ENCODE data around the gene ATP5PD.
A peak's percentile ranks its signal among the peaks of the same experiment; 100 is the strongest.

ATP5PD gene

DNA sequence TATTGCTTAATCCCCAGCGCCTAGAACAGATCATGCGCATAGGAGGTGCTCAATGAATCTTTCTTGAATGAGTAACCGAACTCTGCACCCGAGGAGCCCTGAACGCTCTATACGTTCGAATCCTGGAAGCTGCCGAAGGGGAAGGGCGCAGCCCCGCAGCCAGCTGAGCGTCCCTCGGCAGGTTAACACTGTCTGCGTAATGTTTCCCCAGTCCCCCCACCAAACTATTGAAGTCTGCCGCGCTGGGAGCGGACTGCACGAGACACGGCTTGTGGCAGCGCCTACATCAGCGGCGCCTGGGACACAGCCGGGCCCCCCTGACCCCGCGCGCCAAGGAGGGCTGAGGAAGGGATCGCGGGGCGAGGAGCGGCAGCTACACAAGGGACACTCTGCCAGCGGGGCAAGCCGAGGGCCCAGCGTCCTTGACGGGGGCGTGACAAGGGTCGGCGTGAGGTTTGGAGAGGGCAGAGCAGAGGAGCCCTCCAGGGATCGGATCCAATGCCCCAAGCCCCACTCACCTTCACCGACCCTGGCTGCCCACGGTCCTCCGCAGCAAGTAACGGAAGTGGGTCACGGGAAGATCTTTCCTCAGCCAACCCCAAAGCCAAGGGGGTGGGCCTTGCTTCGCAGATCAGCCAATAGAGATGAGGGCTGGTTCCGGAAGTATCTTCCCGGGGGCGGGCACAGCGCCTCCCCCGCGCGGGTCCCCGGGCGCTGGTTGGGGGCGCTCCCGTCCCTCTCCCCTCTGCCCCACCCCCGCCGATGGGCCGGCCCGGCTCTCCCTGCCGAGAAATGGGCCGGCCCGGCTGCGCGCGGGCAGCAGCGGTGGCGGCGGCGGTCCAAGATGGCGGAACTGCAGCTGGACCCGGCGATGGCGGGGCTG, at the start of gene ATP5PD, which contains the start of gene KCTD2:
TSS of gene ATP5PD (minus strand) at position 563 of the 883 bp plus-strand sequence. CDS start 4,319 bp downstream, outside the sequence.
TSS of gene KCTD2 (plus strand) at position 819 of the 883 bp plus-strand sequence. CDS start at position 845, 26 bp downstream.
- peak; percentile 95 for DNase-seq

DNA sequence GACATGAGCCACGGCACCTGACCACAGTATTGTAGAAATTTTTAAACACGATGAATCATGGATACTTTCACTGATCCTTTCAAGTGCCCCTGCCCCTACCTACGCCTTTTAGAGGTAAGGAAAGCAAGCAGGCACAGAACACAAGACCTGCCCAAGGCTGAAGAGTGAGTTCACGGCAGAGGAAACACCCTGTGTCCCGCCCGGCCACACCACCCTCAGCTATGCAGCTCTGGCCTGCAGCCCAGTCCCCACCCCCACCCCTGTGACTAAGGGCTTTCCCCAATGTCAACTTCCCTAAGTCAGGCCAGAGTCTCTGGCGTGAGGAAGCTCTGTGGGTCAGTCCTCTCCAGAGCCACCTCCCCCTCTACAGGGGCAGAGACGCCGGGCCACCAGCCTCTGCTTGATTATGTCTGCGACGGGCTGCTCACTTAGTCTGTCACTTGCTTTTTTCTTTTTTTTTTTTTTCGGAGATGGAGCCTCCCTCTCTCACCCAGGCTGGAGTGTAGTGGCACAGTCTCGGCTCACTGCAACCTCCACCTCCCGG, 49.4 kb upstream of the ATP5PD start:
- DNase-seq, result no peak

DNA sequence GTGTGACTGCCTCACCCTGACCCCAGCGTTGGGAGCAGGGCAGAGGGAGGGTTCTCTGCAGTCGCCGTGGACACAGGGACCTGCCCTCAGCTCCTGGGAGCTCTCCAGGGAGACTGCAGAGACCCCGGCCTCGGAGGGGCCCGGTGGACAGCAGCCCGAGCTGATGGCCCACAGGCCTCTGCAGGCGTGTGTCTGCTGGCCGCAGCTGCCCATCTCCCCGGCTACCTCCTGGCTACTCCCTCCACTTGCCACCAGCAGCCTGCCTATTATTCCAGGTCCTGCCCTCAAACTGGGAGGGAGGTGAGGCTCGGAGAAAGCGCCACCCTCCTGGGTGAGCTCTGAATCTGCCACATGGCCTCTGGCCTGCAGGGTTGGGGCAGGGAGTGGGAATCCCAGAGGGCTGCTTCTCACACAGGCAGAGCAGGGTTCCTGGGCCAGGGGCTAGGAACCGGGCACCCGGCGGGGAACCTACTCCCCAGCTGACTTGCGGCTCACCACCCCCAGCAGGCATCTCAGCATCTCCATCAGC, 48.2 kb upstream of the ATP5PD start:
- DNase-seq, result no peak

DNA sequence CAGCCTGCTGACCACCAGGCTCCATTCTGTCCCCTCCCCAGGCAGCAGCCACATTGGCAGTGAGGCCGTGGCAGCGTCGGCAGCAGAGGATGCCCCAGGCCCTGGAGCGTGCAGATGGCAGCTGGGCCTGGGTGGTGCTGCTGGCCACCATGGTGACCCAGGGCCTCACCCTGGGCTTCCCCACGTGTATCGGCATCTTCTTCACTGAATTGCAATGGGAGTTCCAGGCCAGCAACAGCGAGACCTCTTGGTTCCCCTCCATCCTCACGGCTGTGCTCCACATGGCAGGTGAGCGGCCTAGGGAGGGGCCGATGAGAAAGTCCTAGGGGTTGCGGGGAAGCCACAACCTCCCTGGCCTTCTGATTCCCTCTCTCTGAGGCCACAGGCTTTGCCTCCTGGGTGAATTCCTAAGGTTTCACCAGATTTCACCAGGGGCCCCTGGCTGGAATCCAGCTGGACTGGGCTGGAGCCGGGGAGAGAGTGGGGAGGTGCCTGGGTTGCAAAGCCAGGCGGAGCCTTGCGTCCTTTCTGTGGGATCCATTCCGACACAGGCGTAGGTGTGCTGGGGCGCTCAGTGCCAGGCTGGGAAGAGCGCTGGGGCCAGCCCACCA, 46.9 kb upstream of the ATP5PD start:
- DNase-seq, result no peak

DNA sequence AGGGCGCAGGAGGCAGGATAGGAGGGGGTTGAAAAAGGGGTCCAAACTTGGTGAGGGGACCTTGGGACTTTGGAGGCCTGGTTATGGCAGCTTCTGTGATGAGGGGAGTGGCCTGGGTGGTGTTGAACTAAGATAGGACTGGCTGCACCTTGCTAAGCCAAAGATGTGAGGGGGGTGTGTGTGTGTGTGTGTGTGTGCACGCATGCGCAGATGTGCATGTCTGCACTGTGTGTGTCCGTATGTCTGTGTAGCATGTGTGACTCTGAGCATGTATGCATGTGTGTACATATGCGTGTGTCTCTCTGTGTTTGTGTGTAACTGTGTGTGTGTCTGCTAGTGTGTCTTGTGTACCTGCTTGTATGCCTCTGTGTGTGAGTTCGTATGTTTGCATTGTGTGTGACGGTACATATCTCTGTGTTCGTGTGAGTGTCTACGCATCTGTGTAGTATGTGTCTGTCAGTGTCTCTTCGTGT, 45.1 kb upstream of the ATP5PD start:
- no peak for DNase-seq

DNA sequence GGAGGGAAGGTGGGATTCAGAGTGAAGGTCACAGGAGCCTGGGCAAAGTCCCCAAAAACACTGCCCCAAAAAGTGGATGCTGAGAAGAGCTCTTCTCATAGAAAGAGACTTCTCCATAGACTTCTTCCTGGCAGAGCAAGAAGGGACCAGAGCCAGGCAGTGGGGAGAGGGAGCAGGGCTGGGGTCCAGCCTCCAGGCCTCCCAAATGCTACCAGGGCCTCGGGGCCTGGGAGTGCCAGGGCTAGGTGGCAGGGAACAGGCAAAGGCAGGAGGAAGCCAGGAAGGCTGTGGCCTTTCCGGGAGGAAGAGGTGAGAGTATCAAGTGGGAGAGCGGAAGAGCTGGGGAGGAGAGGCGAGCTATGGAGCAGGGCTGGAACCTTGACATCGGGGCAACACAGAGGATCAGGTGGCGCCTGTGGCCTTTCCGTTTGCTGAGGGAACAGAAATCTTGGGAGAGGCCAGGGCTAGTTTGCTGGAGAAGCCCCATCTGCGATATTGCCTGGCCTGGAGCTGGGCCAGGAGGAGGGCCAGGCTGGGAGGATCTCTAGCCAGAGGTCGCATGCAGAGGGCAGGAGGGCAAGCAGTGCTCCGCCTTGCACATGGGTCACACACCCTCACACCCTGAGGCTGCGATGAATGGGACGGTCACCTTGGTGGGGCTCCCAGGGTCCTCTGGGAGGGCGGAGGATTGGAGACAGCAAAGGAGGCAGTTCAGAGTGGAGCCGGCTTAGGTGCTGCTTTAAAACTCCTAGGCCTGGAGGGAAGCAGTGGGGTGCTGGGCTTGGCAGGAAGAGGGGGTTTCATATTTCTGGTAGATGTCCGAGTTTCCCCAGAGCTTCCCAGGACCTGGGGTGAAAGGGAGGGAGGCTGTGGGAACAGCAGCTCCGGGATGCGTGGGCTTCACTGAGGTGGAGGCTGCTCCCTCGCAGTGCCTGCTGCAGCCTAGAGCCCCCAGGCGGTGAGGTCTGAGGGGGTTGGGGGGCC, 44.4 kb upstream of the ATP5PD start:
- no peak for DNase-seq

DNA sequence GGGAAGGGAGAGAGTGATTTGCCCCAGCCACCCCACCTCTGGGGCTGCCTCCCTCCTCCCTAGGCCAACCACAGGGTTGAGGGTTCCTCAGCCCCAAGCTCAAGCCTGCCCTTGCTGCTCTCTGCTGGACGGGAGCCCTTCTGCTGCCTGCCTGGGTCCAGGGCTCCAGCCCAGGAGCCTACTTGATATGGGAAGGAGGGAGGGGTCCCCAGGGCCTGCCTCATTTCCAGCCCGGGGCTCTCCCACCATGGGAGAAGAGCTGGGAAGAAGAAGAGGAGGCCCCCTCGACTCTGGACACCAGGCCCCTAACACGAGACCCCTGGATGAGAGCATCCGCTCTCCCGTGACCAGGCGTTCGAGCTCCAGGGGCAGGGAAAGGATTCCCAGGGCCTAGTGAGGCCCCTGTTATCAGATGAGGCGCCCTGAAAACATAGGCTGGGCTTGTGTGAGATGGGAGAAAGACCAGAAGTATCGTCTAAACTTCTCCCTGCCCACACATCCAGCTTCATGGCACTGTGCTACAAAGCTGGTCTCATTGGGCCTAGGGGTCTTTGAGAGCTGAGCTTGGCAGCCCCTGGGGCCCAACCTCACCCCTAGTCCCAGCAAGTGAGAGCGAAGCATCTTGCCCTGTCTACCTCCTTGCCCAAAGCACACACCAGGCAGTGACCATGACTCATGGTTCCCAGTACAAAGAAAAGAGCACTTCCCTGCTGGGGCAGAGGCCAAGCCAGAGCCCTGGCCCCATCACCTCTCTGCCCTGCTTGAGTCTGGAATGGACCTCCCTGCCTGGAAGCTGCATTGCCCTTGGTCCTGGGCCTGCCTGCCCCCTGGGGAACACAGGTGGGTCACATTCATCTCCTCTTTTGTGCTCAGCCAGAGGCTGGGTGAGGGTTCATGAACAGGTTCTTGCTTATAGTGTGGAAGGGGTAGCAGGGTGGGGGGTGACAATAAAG, 42.0 kb upstream of the ATP5PD start:
- DNase-seq, result peak; percentile 22

DNA sequence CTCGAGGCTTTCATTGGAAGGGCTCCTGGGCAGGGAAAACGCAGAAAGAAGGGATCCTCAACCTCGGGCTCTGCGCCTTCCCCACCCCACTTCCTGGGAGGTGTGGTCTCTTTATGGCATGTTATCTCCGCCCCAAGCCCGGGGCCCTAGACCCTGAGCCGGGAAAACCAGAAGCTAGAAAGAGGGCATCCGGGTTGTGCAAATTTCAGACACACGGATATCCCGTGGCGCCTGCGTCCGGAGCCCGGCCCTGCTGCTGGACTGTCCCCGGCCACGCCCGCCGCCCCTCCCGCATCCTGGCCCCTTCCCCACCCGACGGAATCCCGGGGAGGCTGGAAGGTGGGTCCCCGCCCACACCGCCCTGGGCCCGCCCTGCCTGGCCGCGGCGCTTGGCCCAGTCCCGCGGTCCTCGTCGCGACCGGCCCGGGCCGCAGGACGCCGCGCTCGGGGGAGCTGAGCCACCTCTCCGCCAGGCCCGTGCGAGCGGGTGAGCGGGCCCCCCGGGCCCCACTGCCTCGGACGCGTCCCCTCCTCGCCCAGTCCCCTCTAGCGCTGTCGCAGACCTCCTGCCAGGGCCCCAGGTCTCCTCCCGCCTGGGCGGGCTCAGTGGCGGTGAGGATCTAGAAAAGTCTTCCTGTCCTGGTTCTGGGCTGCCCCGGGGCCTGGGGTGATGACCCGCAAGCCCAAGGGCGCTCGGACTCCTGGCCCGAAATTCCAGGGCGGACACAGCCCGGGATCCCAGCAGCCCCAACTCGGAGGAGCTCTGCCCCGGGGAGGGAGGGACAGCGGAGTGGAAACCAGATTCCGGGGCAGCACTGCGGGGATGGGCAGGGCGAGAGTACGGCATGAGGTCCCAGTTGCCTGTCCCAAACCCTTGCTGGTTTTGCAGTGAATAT, 41.0 kb upstream of the ATP5PD start, which contains the start of gene SLC16A5:
TSS of gene SLC16A5 (plus strand) at position 397 of the 896 bp plus-strand sequence. CDS start 5,683 bp downstream, outside the sequence.
- peak; percentile 23 for DNase-seq

DNA sequence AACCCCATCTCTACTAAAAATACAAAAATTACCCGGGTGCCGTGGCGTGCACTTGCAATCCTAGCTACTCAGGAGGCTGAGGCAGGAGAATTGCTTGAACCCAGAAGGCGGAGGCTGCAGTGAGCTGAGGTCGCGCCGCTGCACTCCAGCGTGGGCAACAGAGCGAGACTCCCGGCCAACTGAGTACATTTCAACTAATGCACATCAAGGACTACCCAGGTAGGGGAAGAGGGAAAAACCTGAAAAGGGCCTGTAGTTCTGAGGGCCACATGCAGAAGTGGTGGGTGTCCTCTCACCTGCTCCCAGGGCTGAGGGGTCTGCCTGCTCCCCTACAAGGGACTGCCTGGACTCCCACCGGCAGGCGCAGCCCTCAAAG, 40.4 kb upstream of the ATP5PD start:
- DNase-seq, result no peak

DNA sequence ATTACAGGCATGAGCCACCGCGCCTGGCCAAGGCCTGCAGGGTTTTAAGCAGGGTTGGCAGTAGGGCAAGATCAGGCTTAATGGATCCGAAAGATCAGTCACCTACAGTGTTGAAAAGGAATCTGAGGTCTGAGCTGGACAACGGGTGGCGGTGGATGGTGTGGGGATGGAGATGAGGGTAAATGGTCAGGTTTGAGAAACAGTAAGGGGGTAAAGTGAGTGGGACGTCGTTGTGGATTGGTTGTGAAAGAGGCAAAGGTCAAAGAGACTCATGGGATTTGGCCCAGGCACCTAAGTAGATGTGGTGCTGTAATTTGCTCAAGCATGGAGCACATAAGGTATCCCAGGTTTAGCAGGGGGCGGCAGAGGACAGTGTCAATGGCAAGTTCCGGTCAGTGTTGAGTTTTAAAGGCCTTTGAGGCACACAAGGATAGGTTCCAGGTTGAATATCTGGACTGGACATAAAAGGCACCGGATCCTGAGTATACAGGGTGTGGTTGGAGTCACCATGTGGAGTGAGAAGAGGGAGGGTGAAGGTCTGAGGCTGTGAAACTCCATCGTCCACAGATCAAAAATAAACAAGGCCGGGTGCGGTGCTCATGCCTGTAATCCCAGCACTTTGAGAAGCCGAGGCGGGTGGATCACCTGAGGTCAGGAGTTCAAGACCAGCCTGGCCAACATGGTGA, 39.9 kb upstream of the ATP5PD start:
- no peak for DNase-seq

DNA sequence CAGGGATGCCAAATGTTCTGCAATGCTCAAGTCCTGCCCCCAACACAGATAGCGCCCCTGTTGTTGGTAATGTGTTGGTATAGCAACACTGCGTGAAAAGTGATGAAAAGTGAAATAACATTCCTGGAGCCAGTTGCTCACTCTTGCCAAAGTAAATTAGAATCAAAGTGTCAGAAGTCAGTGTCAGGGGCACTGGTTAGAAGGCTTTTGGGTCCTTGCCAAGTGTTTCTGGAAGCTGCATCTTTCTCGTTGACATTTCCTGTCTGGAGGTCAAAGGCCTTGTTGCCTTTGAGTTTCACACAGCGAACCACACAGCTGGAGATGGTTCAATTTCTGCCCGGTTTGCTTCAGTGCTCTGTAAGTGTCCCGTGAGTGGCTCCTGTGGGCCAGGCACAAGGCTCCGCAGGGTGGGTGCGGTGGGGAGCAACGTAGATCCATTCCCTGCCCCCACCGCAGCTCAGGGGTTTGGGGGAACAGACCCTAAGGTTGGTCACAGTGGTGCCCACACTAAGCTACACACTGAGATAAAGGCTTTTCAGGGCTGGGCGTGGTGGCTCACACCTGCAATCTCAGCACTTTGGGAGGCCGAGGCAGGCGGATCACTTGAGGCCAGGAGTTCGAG, 37.4 kb upstream of the ATP5PD start:
- DNase-seq, result no peak

DNA sequence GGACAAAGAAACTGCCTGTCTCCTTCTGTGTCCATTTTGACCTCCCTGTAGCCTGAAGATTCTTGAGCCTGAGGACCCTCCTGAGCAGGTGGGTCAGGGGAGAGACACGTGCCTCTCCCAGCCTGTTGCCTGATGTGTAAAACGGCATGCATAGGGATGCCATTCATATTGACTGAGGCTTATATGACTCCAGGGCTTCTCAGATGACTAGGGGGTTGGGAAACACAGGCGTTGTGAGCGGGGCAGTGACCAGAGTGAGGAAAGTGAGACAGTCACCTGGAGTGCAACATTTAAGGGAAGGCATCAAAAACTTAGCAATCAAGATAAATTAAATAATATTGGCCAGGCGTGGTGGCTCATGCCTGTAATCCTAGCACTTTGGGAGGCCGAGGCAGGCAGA, 35.9 kb upstream of the ATP5PD start:
- no peak for DNase-seq

DNA sequence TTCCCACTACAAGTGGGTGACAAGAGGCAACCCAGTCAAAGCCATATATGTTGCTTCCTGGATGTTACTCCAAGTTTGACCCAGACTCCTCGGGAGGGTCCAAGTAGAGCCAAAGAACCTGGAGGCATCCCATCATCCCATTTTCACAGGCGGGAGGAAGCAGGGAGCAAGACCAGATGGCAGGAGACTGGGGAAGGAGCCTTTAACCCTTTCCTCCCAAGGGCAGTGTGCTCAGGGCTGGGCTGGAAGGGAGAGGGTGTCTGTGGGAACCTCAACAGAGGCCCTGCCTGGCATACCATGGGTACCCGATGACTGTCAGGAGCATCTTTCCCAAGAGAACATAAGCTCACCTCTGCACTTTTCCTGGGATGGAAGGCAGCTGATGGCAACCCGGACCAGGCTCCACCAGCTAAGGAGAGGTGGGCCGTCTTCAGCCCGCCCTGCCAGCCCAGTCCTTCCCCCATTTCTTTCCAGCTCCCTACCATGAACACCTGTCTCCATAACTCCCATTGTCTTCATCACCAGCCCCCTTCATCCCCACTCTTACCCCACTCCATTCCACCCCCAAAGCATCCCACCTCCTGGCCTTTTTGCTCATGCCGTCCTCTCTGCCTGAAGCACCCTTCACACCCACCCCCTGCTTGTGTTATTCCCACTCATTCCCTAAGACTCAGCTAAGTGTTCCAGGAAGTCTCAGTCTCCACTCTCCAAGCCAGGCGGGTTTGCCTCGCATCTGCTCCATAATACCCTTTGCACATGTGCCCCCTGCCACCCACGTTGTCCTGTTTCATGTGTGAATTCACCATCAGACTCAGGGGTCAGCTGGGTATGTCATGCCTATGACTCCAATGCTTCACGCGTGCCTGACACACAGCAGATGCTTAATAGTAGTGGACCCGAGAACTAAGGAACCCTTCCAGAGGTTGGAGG, 35.1 kb upstream of the ATP5PD start:
- no peak for DNase-seq

DNA sequence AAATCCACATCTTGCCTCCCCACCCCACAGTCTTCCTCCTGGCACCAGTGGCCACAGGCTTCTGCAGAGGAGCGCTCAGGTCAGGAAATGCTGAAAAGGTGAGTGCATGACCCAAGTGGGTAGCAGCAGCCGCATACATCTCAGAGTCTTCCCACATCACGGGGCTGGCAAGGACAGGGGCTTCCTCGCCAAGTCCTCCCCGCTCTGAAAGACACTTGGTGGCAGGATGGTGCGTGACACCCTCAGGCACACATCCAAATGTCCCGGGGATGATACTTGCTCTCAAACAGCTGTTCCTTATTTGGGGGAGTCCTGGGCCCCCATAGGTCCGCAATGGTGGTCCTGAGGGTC, 32.2 kb upstream of the ATP5PD start:
- no peak for DNase-seq

DNA sequence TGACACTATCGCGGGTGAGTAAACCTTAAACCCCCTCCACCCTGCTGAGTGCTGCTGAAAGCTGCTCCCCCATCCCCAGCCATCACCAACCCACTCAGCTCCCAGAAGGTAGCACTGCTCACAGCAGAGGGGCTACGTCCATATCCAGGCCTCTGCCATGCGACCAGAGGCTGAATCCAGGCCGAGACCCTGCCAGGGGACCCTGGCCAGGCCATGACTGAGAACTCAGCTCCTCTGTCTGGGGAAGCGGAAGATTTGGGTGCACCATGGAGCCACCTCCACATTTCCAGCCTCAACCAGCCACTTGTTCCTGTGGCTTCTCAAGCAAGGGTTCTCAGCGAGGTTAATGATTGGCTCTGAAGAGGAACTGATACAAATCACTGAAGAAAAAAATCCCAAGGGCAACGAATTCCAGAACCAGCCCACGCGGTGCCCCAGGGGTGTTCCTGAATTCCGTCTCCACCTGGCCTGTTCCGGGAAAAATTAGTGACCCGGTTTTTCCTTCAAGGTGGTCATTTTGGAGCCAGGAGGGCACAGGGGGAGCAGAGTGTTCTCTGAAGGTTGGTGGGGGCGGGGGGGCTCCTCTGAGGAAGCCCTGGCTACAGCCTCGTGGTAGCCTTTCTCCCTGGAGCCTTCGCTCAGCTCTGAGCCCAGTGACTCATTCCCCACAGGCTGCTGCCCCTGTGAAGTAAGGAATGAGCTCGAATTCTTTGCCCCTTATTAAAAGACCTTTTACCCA, 31.7 kb upstream of the ATP5PD start:
- no peak for DNase-seq

DNA sequence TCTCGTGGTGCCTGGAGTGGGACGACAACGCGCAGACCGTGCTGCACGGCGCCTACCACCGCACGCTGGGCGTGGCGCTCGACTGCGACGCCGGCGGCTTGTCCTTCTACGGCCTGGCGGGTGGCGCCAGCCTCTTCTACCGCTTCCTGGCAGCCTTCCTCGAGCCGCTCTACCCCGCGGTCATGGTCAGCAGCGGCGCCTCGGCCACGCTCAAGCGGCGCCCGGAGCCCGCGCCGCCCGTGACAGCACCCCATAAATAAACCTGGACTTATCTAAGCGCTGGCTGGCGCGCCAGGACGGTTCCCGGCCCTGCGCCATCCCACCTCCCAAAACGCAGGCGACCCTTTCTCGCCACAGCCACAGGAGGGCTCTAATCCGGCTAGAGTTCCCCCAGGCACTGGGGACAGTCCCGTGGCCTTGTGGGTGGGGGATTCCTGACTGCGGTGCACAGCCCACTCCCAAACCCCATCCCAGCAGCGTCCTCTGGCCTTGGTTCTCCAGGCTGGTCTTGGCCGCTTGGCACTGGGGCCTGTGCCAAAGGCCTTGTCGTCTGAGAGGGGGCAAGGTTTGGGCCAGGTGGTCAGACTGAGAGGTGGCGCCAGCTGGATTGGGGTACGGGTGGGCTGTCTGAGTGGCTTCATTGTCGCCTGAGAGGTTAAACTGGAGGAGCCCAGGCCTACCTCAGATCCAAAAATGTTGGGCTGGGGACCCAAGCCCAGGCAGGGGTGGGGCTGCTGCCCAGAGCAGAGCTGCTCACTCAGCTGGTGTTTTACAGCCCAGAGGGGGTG, 30.9 kb upstream of the ATP5PD start:
- DNase-seq, result peak; percentile 48
